A673 (cell line): ENCODE measurements around the gene CPXM2. TPM values are rescaled to one million over a fixed set of nuclear protein-coding genes. Genes with fewer than 3 reads are reported as not detected.

Experiments used
- BruUV-seq: library from RNA; stranded (reverse); fragments of 400-500 nt; replicated peaks from 2 replicates; lab custom pipeline; 2021; lab: Mats Ljungman, UMichigan
- CTCF ChIA-PET: fragments of 300-600 bp; sonication (Branson Sonifier 250); formaldehyde crosslinking; loops from one replicate; lab custom pipeline; 2022; ENCODE audit warnings: antibody characterized with exemption; lab: Charles Lee
- POLR2A ChIA-PET: fragments of 300-600 bp; sonication (Branson Sonifier 250); formaldehyde crosslinking; loops from one replicate; lab custom pipeline; 2022; ENCODE audit warnings: antibody characterized with exemption; ENCODE audit not compliant: low non-redundant PET; lab: Charles Lee
- DNase-seq: peaks from one replicate; pipeline ENCODE4 v3.0.0-alpha.2; 2015; ENCODE audit warnings: low spot score
- H3K27ac ChIP-seq: fragments of 200-600 bp; sonication (generic); 2 replicates; pipeline ENCODE4 v1.5.1; 2016; ENCODE audit warnings: mixed run types, low read depth, mild to moderate bottlenecking, mixed read lengths, antibody characterized with exemption, low read length; ENCODE audit not compliant: poor library complexity, severe bottlenecking
- H3K27me3 ChIP-seq: fragments of 200-600 bp; sonication (generic); replicated peaks from 2 replicates; pipeline ENCODE4 v1.6.1; 2017; ENCODE audit warnings: mixed run types, low read depth, mild to moderate bottlenecking, mixed read lengths, antibody characterized with exemption, low read length; ENCODE audit not compliant: insufficient read depth, poor library complexity
- H3K36me3 ChIP-seq: fragments of 200-600 bp; sonication (generic); 2 replicates; pipeline ENCODE4 v1.6.1; 2016; ENCODE audit warnings: mixed run types, mild to moderate bottlenecking, mixed read lengths, antibody characterized with exemption, low read length; ENCODE audit not compliant: insufficient read depth, poor library complexity, severe bottlenecking
- H3K4me1 ChIP-seq: fragments of 200-600 bp; sonication (generic); 2 replicates; pipeline ENCODE4 v1.6.1; 2017; ENCODE audit warnings: mixed run types, mild to moderate bottlenecking, mixed read lengths, antibody characterized with exemption, low read length; ENCODE audit not compliant: insufficient read depth, poor library complexity, severe bottlenecking
- H3K4me3 ChIP-seq: fragments of 200-600 bp; sonication (generic); 2 replicates; pipeline ENCODE4 v1.5.1; 2016; ENCODE audit warnings: low read depth, mixed run types, mild to moderate bottlenecking, mixed read lengths, low read length; ENCODE audit not compliant: poor library complexity, severe bottlenecking
- H3K9me3 ChIP-seq: fragments of 200-600 bp; sonication (generic); 2 replicates; pipeline ENCODE4 v1.6.1; 2016; ENCODE audit warnings: mixed run types, low read depth, mild to moderate bottlenecking, mixed read lengths, antibody characterized with exemption, low read length; ENCODE audit not compliant: poor library complexity, severe bottlenecking
- CTCF ChIP-seq: fragments of 300-800, 200-600 bp; sonication (generic); conservative IDR thresholded peaks from 2 replicates; pipeline ENCODE4 v1.5.1; 2017; ENCODE audit warnings: low read depth, mild to moderate bottlenecking, antibody characterized with exemption, low read length, moderate library complexity, mixed read lengths
- EZH2 ChIP-seq: fragments of 200-600 bp; sonication (generic); IDR thresholded peaks from 2 replicates; pipeline ENCODE4 v1.6.1; 2017; ENCODE audit warnings: borderline replicate concordance, low read depth, mild to moderate bottlenecking, mixed read lengths, antibody characterized with exemption, low read length; ENCODE audit not compliant: poor library complexity, severe bottlenecking
- intact Hi-C: fragments of 100-400 bp; cut with micrococcal nuclease; formaldehyde crosslinking; loops from one replicate; pipeline ENCODE4 v1.10.0; 2022; ENCODE audit not compliant: unreplicated experiment
- total RNA-seq: library from RNA; stranded (reverse); gene quantifications from 2 replicates; pipeline ENCODE4 v1.2.3, GENCODE V29; 2021

CPXM2 gene
- total RNA-seq, 1 experiment from 2014 or later: not detected

GRCh38 chr10:123792248-123792978 lies 99.2 kb downstream of the CPXM2 start:
- Histone ChIP-seq H3K4me1 (no peaks in the 10 kb centered on the region), H3K36me3 (no peaks in the 10 kb centered on the region), H3K4me3 (no peak overlapping the region), H3K9me3 (no peaks in the 10 kb centered on the region), H3K27me3 (no peaks in the 10 kb centered on the region), H3K27ac (no peak overlapping the region)
- DNase-seq: peak; percentile 17
- TF ChIP-seq EZH2: no peak
- no peak for TF ChIP-seq CTCF
- BruUV-seq: no TSS peak
- intact Hi-C loops: no loop called here
- ChIA-PET CTCF (no interaction called here), POLR2A (no interaction called here)

- H3K27me3 ChIP-seq: peaks cover 3% of the 10 kb centered on the region
- BruUV-seq: no TSS peak
- no peak for DNase-seq
- intact Hi-C loops: no loop called here
- no peaks in the 10 kb centered on the region for H3K36me3 ChIP-seq
- no peak overlapping the region for H3K27ac ChIP-seq
- ChIA-PET POLR2A (no interaction called here), CTCF (no interaction called here)
- no peak for TF ChIP-seq CTCF
- no peak for TF ChIP-seq EZH2
- no peaks in the 10 kb centered on the region for H3K4me1 ChIP-seq
- H3K9me3 ChIP-seq: no peaks in the 10 kb centered on the region
- H3K4me3 ChIP-seq: no peak overlapping the region
Measured at GRCh38 chr10:123790132-123790885, 101.3 kb downstream of the CPXM2 start.

DNA sequence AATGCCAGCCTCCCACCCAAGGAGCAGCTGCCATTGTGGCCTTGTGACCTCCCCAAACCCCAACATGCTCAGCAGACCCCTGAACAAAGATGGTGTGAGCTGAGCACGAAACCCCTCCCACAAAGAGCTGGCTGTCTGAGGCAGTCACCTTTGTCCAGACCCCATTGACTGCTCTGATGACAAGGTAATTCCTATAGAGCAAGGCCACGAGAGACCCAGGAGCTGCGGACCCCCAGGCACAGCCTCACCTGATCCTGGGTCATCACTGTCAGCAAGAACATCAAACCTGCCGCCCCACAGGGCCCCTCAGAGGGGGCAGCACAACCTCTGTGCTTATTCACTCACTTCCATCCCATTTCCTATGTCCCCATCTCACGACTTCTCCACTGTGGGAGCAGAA lies 102.6 kb downstream of the CPXM2 start:
- intact Hi-C loops: no loop called here
- Histone ChIP-seq H3K27ac (no peak overlapping the region), H3K9me3 (no peaks in the 10 kb centered on the region), H3K27me3 (peaks cover 9% of the 10 kb centered on the region), H3K4me3 (no peak overlapping the region), H3K36me3 (no peaks in the 10 kb centered on the region), H3K4me1 (no peaks in the 10 kb centered on the region)
- no peak for DNase-seq
- ChIA-PET CTCF (no interaction called here), POLR2A (no interaction called here)
- TF ChIP-seq EZH2 (no peak), CTCF (no peak)
- BruUV-seq: no TSS peak
